CMK (cell line): ENCODE data around the gene COL1A1.

Experiments used
- DNase-seq: peaks from one replicate; pipeline ENCODE4 v3.0.0-alpha.2; 2010; ENCODE audit warnings: low read depth

Gene COL1A1

GRCh38 chr17:50213026-50214022, 11.9 kb upstream of the COL1A1 start:
- DNase-seq = no peak

- no peak for DNase-seq
These were observed 10.9 kb upstream of the COL1A1 start for GRCh38 chr17:50212121-50212843.

GRCh38 chr17:50211249-50212120, 10.1 kb upstream of the COL1A1 start:
- DNase-seq = no peak

- no peak for DNase-seq
These were observed 9.1 kb upstream of the COL1A1 start for GRCh38 chr17:50210240-50211225.

- no peak for DNase-seq
These were observed 8.2 kb upstream of the COL1A1 start for GRCh38 chr17:50209472-50210239.

- no peak for DNase-seq
These were observed 7.7 kb upstream of the COL1A1 start for GRCh38 chr17:50209133-50209471.

- DNase-seq = peak; percentile 58
These were observed 7.2 kb upstream of the COL1A1 start for GRCh38 chr17:50208611-50209061.

- DNase-seq = no peak
These were observed 6.5 kb upstream of the COL1A1 start for GRCh38 chr17:50207792-50208567.

- no peak for DNase-seq
These were observed 5.9 kb upstream of the COL1A1 start for GRCh38 chr17:50207315-50207714.

GRCh38 chr17:50206604-50207293, 5.3 kb upstream of the COL1A1 start:
- DNase-seq = no peak

- no peak for DNase-seq
These were observed 4.6 kb upstream of the COL1A1 start for GRCh38 chr17:50205963-50206505.

GRCh38 chr17:50205111-50205962, 3.9 kb upstream of the COL1A1 start:
- DNase-seq = no peak

- DNase-seq = no peak
These were observed 3.0 kb upstream of the COL1A1 start for GRCh38 chr17:50204431-50204830.

GRCh38 chr17:50203604-50204345, 2.3 kb upstream of the COL1A1 start:
- no peak for DNase-seq

GRCh38 chr17:50203086-50203485, 1.7 kb upstream of the COL1A1 start:
- DNase-seq = no peak

GRCh38 chr17:50200457-50201275, 765 bp downstream of the COL1A1 start:
- no peak for DNase-seq
